Progenitor cell of endocrine pancreas (in vitro differentiated cells): ENCODE results near the gene IDH2. TPM values are rescaled to one million over a fixed set of nuclear protein-coding genes. Genes with fewer than 3 reads are reported as not detected.

Source experiments
- DNase-seq: peaks from one replicate; pipeline ENCODE4 v3.0.0; 2021; ENCODE audit warnings: low spot score; ENCODE audit not compliant: unreplicated experiment
- H3K27ac Mint-ChIP-seq: 2 replicates; pipeline ENCODE4 v1.8.0; 2021; ENCODE audit warnings: mild to moderate bottlenecking, moderate library complexity, mixed read lengths
- H3K27me3 Mint-ChIP-seq: 2 replicates; pipeline ENCODE4 v1.8.0; 2021; ENCODE audit warnings: mixed read lengths
- H3K36me3 Mint-ChIP-seq: 2 replicates; pipeline ENCODE4 v1.8.0; 2022; ENCODE audit warnings: mixed read lengths; ENCODE audit not compliant: insufficient read depth
- H3K4me1 Mint-ChIP-seq: 2 replicates; pipeline ENCODE4 v1.8.0; 2021; ENCODE audit warnings: low read depth, mixed read lengths
- H3K4me3 Mint-ChIP-seq: 2 replicates; pipeline ENCODE4 v1.8.0; 2021; ENCODE audit warnings: low read depth, mild to moderate bottlenecking, moderate library complexity, mixed read lengths
- H3K9me3 Mint-ChIP-seq: 2 replicates; pipeline ENCODE4 v1.8.0; 2021; ENCODE audit warnings: low read depth, mixed read lengths
- total RNA-seq: library from RNA; stranded (reverse); gene quantifications from 2 replicates; pipeline ENCODE4 v1.2.1, GENCODE V29; 2021
- TF ChIP-seq, protein P1 (sequence below): fragments of 200-600 bp; sonication (generic); IDR thresholded peaks from one replicate; pipeline ENCODE4 v1.5.0; 2021; ENCODE audit warnings: antibody characterized with exemption, mild to moderate bottlenecking; ENCODE audit not compliant: unreplicated experiment

Gene IDH2
- total RNA-seq, 1 donor from 2014 or later = 164 TPM

DNA sequence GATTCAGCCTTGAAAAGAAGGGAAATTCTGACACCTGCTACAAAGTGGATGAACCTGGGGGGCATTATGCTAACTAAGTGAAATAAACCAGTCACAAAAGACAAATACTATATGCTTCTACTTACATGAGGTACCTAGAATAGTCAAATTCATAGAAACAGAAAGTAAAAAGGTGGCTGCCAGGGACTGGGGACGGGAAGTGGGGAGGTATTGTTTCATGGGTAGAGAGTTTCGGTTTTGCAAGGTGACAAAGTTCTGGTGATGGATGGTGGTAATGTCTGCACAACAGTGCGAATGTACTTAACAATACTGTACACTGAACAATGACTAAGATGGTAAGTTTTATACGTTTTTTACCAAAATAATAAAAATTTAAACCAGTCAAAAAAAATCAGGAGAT, 4.8 kb downstream of the IDH2 start:
- TF ChIP-seq, protein P1, sequence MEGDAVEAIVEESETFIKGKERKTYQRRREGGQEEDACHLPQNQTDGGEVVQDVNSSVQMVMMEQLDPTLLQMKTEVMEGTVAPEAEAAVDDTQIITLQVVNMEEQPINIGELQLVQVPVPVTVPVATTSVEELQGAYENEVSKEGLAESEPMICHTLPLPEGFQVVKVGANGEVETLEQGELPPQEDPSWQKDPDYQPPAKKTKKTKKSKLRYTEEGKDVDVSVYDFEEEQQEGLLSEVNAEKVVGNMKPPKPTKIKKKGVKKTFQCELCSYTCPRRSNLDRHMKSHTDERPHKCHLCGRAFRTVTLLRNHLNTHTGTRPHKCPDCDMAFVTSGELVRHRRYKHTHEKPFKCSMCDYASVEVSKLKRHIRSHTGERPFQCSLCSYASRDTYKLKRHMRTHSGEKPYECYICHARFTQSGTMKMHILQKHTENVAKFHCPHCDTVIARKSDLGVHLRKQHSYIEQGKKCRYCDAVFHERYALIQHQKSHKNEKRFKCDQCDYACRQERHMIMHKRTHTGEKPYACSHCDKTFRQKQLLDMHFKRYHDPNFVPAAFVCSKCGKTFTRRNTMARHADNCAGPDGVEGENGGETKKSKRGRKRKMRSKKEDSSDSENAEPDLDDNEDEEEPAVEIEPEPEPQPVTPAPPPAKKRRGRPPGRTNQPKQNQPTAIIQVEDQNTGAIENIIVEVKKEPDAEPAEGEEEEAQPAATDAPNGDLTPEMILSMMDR = no peak
- no peak overlapping the region for H3K27ac Mint-ChIP-seq
- H3K4me3 Mint-ChIP-seq = no peak overlapping the region
- no peak for DNase-seq
- peaks cover 6% of the 10 kb centered on the region for H3K36me3 Mint-ChIP-seq
- no peaks in the 10 kb centered on the region for H3K27me3 Mint-ChIP-seq
- no peaks in the 10 kb centered on the region for H3K9me3 Mint-ChIP-seq
- H3K4me1 Mint-ChIP-seq = peaks cover 41% of the 10 kb centered on the region

GRCh38 chr15:90095521-90095959, 6.7 kb downstream of the IDH2 start:
- H3K4me1 Mint-ChIP-seq = peaks cover 30% of the 10 kb centered on the region
- TF ChIP-seq, protein P1 = no peak
- peak overlapping the region; percentile 87 for H3K27ac Mint-ChIP-seq
- no peak for DNase-seq
- H3K36me3 Mint-ChIP-seq = peaks cover 12% of the 10 kb centered on the region
- no peak overlapping the region for H3K4me3 Mint-ChIP-seq
- no peaks in the 10 kb centered on the region for H3K27me3 Mint-ChIP-seq
- H3K9me3 Mint-ChIP-seq = no peaks in the 10 kb centered on the region

DNA sequence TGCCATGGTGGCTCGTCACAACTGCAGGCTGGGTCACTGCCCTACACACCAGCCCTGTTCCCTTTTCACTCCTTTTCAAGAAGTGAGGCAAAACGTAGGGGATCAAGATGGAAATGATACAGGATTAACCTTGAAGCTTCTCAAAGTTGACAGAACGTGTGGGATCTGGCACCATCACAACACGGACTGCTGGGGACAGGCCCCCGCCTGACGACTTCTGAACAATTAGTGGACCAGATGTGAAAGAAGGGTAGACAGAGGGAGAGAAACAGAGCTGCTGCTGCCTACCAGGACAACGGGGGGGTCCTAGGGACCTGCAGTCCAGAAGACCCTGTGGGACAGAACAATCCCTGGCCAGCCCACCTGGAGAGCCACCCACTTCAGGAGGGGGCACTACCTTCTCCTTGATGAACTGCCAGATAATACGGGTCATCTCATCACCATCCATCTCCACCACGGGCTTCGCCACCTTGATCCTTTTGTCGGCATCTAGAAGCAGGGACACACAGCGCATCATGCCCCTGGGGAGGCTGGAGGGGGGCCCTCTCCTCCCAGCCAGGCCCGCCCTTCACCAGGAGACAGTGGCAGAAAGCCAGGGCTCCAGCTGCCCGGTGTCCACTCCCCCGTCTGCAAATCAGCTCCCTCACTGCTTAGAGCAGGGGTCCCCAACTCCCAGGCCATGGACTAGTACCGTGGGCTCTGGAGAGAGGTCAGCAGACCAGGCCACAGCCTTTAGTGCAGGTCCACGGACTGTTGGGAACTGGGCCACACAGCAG, 10.9 kb downstream of the IDH2 start:
- TF ChIP-seq, protein P1 = no peak
- Mint-ChIP-seq H3K27me3 (no peaks in the 10 kb centered on the region), H3K4me1 (peaks cover 13% of the 10 kb centered on the region), H3K9me3 (no peaks in the 10 kb centered on the region), H3K36me3 (peaks cover 29% of the 10 kb centered on the region), H3K4me3 (no peak overlapping the region), H3K27ac (no peak overlapping the region)
- no peak for DNase-seq

DNA sequence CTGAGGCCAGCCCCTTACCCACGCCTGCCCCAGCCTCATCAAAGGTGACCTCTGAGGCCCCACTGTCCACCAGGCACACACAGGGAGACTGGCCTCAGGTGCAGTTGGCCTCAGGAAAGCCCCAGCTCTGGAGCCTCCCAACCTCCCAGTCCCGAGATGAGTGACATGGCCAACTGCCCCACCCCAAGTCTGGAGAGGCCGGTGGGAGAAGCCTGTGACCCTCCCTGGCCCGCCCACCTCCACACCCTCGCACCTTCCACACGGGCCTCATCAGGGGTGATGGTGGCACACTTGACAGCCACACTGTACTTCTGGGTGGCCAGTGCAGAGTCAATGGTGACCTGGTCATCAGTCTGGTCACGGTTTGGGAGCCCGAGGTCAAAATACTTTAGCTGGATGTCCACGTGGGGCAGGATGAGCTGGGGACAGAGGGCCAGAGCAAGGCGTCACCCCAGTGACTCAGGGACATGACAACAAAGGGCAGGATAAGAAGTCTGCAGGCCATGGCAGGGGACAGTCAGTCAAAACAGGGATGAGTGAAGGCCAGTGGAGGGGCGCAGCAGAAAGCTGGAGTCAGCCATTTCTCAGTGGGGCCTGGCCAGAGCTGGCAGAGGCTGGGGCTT, 11.9 kb downstream of the IDH2 start:
- Mint-ChIP-seq H3K27me3 (no peaks in the 10 kb centered on the region), H3K36me3 (peaks cover 27% of the 10 kb centered on the region), H3K9me3 (no peaks in the 10 kb centered on the region), H3K4me1 (peaks cover 7% of the 10 kb centered on the region), H3K4me3 (no peak overlapping the region), H3K27ac (no peak overlapping the region)
- DNase-seq = no peak
- TF ChIP-seq, protein P1 = no peak

DNA sequence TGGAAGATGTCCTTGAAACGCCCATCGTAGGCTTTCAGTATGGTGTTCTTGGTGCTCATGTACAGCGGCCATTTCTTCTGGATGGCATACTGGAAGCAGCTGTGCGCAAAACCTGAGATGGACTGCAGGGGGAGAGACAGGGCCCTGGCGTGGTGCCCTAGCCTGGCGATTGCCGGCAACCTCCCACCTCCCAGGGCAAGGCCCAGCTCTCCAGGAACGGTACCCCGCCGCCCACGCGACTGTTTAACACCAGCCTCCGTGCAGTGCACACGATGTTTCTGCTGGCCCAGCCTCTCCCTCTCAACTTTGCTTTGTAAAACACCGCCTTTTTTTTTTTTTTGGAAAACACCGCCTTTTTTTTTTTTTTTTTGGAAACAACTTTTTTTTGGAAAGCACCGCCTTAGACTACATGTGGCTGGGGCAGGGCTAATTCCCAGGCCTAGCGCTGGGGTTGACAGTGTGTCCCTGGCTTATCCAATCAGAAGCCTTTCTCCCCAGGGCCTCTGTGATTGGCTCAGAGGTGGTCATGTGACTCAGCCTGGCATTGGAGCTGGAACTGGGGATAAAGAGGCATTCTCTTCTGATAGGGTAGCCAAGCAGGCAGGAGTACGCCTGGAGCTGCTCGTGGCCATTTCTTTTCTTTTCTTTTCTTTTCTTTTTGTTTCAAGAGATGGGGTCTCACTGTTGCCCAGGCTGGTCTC, 14.7 kb downstream of the IDH2 start:
- H3K4me3 Mint-ChIP-seq = no peak overlapping the region
- H3K9me3 Mint-ChIP-seq = no peaks in the 10 kb centered on the region
- no peaks in the 10 kb centered on the region for H3K27me3 Mint-ChIP-seq
- H3K36me3 Mint-ChIP-seq = peaks cover 34% of the 10 kb centered on the region
- H3K27ac Mint-ChIP-seq = peak overlapping the region; percentile 20
- DNase-seq = no peak
- TF ChIP-seq, protein P1 = no peak
- H3K4me1 Mint-ChIP-seq = no peaks in the 10 kb centered on the region
